Heart right ventricle (tissue), 16 donors: ENCODE results near the gene HKDC1. TPM values are rescaled to one million over a fixed set of nuclear protein-coding genes. Genes with fewer than 3 reads are reported as not detected.

Experiments used
- ATAC-seq, 8 donors: fragments of 200-7000 bp; cut with Tn5 transposase; one replicate each; pipeline ENCODE4 v1.9.1; 2020; ENCODE audit warnings: mild to moderate bottlenecking in 8 of 8, moderate library complexity in 8 of 8, moderate number of reproducible peaks in 1 of 8
- DNase-seq, 2 donors: peaks; one replicate each; pipeline ENCODE4 v3.0.0-alpha.2; 2020
- H3K27ac ChIP-seq, 10 donors: fragments of 200-600 bp; sonication (generic) in 2 of 10; one replicate each; pipeline versions ENCODE4 v1.5.0 to v1.8.0; 2020 to 2022; ENCODE audit warnings: mild to moderate bottlenecking in 3 of 10
- H3K27me3 ChIP-seq, 7 donors: fragments of 200-600 bp; one replicate each; pipeline ENCODE4 v1.8.0; 2021 to 2022; ENCODE audit warnings: mild to moderate bottlenecking in 2 of 7
- H3K36me3 ChIP-seq, 9 donors: fragments of 200-600 bp; sonication (generic) in 1 of 9; one replicate each; pipeline versions ENCODE4 v1.5.0 to v1.8.0; 2020 to 2022; ENCODE audit warnings: mild to moderate bottlenecking in 2 of 9
- H3K4me1 ChIP-seq, 9 donors: fragments of 200-600 bp; sonication (generic) in 1 of 9; one replicate each; pipeline versions ENCODE4 v1.5.0 to v1.8.0; 2020 to 2022; ENCODE audit warnings: mild to moderate bottlenecking in 4 of 9
- H3K4me3 ChIP-seq, 10 donors: fragments of 200-600 bp; sonication (generic) in 2 of 10; one replicate each; pipeline versions ENCODE4 v1.5.0 to v1.8.0; 2020 to 2022; ENCODE audit warnings: mild to moderate bottlenecking in 7 of 10, moderate library complexity in 2 of 10
- H3K9me3 ChIP-seq, 11 donors: fragments of 200-600 bp in 10 of 11; sonication (generic) in 2 of 11; one replicate each; pipeline versions ENCODE4 v1.5.0 to v1.8.0; 2013 to 2022; ENCODE audit warnings: mild to moderate bottlenecking in 2 of 11, control low read depth in 1 of 11, moderate library complexity in 1 of 11
- WGBS, 2 donors: extraction: QIAGEN DNeasy Blood & Tissue Kit; methylation state at CpG; one replicate each; pipeline ENCODE4 v1.1.7; 2013; ENCODE audit warnings: inconsistent platforms in 1 of 2; 5-methylcytosine and 5-hydroxymethylcytosine counted together
- intact Hi-C, 10 donors: fragments of 100-400 bp; cut with DNase I; formaldehyde crosslinking; loops; one replicate each; pipeline versions ENCODE4 v1.11.1 to v1.14.2; 2022
- polyA plus RNA-seq, 2 donors: library from polyadenylated mRNA; stranded (reverse); fragments of 200-250 nt; gene quantifications; one replicate each; pipeline ENCODE4 v1.2.3, GENCODE V29; 2013
- total RNA-seq, 10 donors: library from RNA; stranded (reverse); fragmentation: NEBNext Ultra II Directional in 3 of 10; extraction: Animal tissue kit (Norgen Biotek cat#: 25700) in 3 of 10; gene quantifications; one replicate each; pipeline versions ENCODE4 v1.2.1 to v1.2.4, GENCODE V29; 2021 to 2023
- TF ChIP-seq, protein P1 (sequence below), 9 donors: fragments of 200-600 bp; sonication (generic) in 2 of 9; IDR thresholded peaks; one replicate each; pipeline versions ENCODE4 v1.5.0 to v1.8.0; 2021 to 2022; ENCODE audit warnings: antibody characterized with exemption in 9 of 9, mild to moderate bottlenecking in 5 of 9, moderate library complexity in 1 of 9
- donor health status: Arrhythmogenic right ventricular cardiomyopathy.
- donor health status: ischemic (EF 13 %, LVEDD 7.1; RV severe dilation, severe dysfunction).
- donor health status: healthy with polysubstance abuse.
- donor health status: DM: no; HTN: yes; CAD: no.
- donor health status: DM: no; HTN: no; CAD: no.
- donor health status: ischemic (EF 25% LVEDD 6.9; RV normal size, moderate dysfunction).
- donor health status: ischemic (EF 25% LVEDD 5.7; RV mildly dilated, moderate dysfunction).
- donor health status: healthy.
- donor health status: DM: yes; HTN: yes; CAD: no.
- donor health status: Ischemic cardiomyopathy.
- donor health status: ischemic (EF 35%, LVEDD 5.7; RV mildly dilated, moderate dysfunction).
- donor health status: nonischemic (EF 11% LVEDD 7.7; RV severe dilation, severe dysfunction).
- donor health status: DM: yes; HTN: yes; CAD: no.
- donor health status: PGD.
- donor health status: ischemic (EF 29% LVEDD 5.4; RV normal size, mild dysfunction).
- donor health status: nonischemic (EF 23%, LVEDD 6.1; RV moderate dilation, normal function).

HKDC1 gene
- total and polyA plus RNA-seq, 12 donors = 0.03 to 0.07 TPM; not detected in 10

DNA sequence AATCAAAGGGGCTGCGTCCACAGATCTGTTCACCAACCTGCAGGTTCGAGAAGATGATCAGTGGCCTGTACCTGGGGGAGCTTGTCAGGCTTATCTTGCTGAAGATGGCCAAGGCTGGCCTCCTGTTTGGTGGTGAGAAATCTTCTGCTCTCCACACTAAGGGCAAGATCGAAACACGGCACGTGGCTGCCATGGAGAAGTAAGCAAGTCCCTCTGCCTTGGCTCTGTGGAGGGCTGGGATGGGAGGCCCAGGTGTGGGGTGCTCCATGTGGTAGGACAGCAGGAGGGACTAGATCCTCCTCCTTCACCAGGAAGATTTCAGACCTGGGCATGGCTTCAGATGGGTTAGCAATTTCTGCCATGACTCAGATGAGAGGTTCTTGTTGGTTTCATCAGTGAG is 25.9 kb downstream of the HKDC1 start:
- no peaks in the 10 kb centered on the region for H3K27me3 ChIP-seq
- no peaks in the 10 kb centered on the region for H3K36me3 ChIP-seq
- H3K9me3 ChIP-seq = peaks cover 0 to 2% (median 0%) of the 10 kb centered on the region in 11 donors
- H3K4me3 ChIP-seq = no peak overlapping the region
- no peak overlapping the region for H3K27ac ChIP-seq
- intact Hi-C loops = loop anchor here in 2 of 10 donors (5.0 to 10.0 kb wide), 2 partner anchors 61 to 389 kb away; partner anchors contain the start of gene FAM241B (in 1 of the 2)
- DNase-seq (no peak), ATAC-seq (no peak)
- 94 to 95% methylated on average over 5 of the region's 5 CpGs for WGBS, 2 donors
- TF ChIP-seq, protein P1, sequence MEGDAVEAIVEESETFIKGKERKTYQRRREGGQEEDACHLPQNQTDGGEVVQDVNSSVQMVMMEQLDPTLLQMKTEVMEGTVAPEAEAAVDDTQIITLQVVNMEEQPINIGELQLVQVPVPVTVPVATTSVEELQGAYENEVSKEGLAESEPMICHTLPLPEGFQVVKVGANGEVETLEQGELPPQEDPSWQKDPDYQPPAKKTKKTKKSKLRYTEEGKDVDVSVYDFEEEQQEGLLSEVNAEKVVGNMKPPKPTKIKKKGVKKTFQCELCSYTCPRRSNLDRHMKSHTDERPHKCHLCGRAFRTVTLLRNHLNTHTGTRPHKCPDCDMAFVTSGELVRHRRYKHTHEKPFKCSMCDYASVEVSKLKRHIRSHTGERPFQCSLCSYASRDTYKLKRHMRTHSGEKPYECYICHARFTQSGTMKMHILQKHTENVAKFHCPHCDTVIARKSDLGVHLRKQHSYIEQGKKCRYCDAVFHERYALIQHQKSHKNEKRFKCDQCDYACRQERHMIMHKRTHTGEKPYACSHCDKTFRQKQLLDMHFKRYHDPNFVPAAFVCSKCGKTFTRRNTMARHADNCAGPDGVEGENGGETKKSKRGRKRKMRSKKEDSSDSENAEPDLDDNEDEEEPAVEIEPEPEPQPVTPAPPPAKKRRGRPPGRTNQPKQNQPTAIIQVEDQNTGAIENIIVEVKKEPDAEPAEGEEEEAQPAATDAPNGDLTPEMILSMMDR (IDR thresholded peaks at IDR 0.05) = no peak
- H3K4me1 ChIP-seq = no peaks in the 10 kb centered on the region

DNA sequence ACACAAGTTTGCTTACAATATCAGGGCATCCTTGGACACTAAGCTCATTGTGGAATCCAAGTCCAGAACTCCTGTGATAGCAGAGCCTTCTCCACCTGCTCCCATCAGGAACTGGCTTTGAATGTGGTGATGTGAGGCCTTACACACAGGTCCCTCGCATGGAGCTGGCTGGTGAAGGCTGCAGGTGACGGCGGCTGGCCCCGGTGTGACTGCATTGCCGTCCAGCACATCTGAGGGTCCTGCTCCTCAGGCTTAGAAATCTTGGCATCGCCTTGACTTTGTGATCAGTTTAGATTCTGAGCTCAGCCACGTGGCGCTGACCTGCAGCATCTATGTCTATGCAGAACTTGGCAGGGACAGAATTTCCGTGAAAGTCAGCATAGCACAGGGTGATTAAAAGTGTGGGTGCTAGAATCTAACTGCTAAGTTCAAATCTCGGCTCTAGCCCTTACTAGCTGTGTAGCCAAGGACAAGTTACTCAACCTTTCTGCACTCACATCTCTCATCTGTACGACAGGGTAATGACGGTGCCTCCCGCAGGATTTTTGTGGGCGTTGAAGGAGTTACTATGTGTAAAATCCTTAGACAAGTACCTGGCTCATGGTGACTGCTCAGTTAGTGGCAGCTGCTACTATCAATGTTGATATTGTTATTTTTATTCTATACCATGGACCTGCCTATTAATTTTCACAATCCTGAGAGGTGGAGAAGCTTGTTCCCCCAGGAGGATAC is 26.6 kb downstream of the HKDC1 start:
- H3K27ac ChIP-seq = no peak overlapping the region
- ATAC-seq = no peak
- H3K27me3 ChIP-seq = no peaks in the 10 kb centered on the region
- H3K4me1 ChIP-seq = no peaks in the 10 kb centered on the region
- TF ChIP-seq, protein P1 (IDR thresholded peaks at IDR 0.05) = no peak
- DNase-seq = no peak
- no peaks in the 10 kb centered on the region for H3K36me3 ChIP-seq
- peaks cover 0 to 9% (median 0%) of the 10 kb centered on the region in 11 donors for H3K9me3 ChIP-seq
- intact Hi-C loops = loop anchor here in 2 of 10 donors (5.0 to 10.0 kb wide), 2 partner anchors 61 to 388 kb away; partner anchors contain the start of gene FAM241B (in 1 of the 2)
- H3K4me3 ChIP-seq = no peak overlapping the region
- WGBS, 2 donors = 84 to 85% methylated on average over 14 of the region's 14 CpGs

DNA sequence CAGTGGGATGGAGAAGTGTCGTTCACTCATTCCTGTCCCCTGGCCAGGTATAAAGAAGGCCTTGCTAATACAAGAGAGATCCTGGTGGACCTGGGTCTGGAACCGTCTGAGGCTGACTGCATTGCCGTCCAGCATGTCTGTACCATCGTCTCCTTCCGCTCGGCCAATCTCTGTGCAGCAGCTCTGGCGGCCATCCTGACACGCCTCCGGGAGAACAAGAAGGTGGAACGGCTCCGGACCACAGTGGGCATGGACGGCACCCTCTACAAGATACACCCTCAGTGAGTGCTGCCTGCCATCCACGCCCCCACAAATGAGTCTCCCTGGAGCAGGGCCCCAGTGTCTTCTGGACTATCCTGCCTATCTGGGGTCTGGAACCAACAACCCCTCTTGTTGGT is 27.2 kb downstream of the HKDC1 start:
- WGBS, 2 donors = 93 to 95% methylated on average over 13 of the region's 13 CpGs

DNA sequence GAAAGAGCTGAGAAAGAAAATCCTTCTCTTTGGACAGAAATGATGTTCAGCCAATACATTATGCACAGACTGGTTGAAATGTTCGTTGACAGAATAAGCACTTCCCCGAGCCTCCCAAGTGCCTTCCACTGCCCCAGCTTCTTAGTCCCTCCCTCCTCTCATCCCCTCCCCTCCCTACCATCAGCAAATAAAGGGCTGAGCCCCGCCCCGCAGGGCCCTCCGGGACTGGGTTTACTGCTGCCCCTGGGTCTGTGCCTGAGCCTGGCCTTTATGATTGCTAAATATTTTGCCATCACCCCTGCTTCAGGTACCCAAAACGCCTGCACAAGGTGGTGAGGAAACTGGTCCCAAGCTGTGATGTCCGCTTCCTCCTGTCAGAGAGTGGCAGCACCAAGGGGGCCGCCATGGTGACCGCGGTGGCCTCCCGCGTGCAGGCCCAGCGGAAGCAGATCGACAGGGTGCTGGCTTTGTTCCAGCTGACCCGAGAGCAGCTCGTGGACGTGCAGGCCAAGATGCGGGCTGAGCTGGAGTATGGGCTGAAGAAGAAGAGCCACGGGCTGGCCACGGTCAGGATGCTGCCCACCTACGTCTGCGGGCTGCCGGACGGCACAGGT is 28.1 kb downstream of the HKDC1 start:
- ATAC-seq = no peak
- no peak for DNase-seq
- TF ChIP-seq, protein P1 (IDR thresholded peaks at IDR 0.05) = no peak
- 84 to 85% methylated on average over 24 of the region's 24 CpGs for WGBS, 2 donors
- H3K9me3 ChIP-seq = peaks cover 0 to 11% (median 0%) of the 10 kb centered on the region in 11 donors
- H3K27me3 ChIP-seq = no peaks in the 10 kb centered on the region
- no peaks in the 10 kb centered on the region for H3K4me1 ChIP-seq
- H3K4me3 ChIP-seq = no peak overlapping the region
- H3K27ac ChIP-seq = no peak overlapping the region
- no peaks in the 10 kb centered on the region for H3K36me3 ChIP-seq
- intact Hi-C loops = loop anchor here in 2 of 10 donors (5.0 to 10.0 kb wide), 2 partner anchors 59 to 387 kb away; partner anchors contain the start of gene FAM241B (in 1 of the 2)

More for the DNA sequence above, 27.2 kb downstream of the HKDC1 start:
- H3K9me3 ChIP-seq = peaks cover 0 to 11% (median 0%) of the 10 kb centered on the region in 11 donors
- ATAC-seq = no peak
- no peak overlapping the region for H3K4me3 ChIP-seq
- no peak for DNase-seq
- intact Hi-C loops = loop anchor here in 2 of 10 donors (5.0 to 10.0 kb wide), 2 partner anchors 60 to 387 kb away; partner anchors contain the start of gene FAM241B (in 1 of the 2)
- H3K4me1 ChIP-seq = no peaks in the 10 kb centered on the region
- TF ChIP-seq, protein P1 (IDR thresholded peaks at IDR 0.05) = no peak
- H3K36me3 ChIP-seq = no peaks in the 10 kb centered on the region
- H3K27me3 ChIP-seq = no peaks in the 10 kb centered on the region
- H3K27ac ChIP-seq = no peak overlapping the region
